ENCODE data around the gene NFKBIE. TPM values are rescaled to one million over a fixed set of nuclear protein-coding genes. Genes with fewer than 3 reads are reported as not detected.

NFKBIE gene
- total and polyA plus RNA-seq, 2 of the 13 experiments (the other 11 are each of a cell fraction or from before 2014, with no cell fraction given) = 6.7 to 14.5 TPM

DNA sequence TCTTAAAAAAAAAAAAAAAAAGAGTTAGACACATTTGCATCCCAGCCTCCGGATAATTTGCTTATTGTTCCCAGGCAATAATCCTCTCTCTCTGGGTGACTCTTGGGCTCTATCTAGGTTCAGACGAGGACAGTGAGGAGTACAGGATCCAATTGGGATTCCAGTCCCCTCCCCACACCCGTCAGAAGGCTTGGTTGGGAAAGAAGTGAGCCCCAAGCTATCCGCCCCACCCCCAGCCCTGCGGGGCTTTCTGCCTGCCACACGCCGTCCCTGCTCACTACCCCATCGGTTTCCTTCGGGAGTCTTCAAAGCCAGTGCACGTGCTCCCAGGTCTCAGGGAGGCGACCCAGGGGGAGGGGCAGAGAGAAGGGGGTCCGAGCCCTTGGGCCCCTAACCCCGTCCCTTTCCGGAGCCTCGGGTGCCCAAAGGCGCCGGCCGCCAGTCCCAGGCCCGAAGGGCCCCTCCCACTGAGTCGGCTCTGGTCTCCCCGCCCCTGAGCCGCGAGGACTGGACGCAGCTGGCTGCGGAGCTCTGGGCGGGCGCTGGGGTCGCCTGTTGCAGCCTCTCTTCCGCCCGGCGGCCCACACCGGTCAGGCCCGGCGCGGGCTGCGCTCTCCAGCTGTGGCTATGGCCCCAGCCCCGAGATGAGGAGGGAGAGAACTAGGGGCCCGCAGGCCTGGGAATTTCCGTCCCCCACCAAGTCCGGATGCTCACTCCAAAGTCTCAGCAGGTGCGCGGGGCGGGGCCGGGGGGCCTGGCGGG, 46.1 kb downstream of the NFKBIE start (continued):
- TF ChIP-seq, protein P1, sequence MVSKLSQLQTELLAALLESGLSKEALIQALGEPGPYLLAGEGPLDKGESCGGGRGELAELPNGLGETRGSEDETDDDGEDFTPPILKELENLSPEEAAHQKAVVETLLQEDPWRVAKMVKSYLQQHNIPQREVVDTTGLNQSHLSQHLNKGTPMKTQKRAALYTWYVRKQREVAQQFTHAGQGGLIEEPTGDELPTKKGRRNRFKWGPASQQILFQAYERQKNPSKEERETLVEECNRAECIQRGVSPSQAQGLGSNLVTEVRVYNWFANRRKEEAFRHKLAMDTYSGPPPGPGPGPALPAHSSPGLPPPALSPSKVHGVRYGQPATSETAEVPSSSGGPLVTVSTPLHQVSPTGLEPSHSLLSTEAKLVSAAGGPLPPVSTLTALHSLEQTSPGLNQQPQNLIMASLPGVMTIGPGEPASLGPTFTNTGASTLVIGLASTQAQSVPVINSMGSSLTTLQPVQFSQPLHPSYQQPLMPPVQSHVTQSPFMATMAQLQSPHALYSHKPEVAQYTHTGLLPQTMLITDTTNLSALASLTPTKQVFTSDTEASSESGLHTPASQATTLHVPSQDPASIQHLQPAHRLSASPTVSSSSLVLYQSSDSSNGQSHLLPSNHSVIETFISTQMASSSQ (IDR thresholded peaks at IDR 0.05; ENCODE audit: low read depth) = no peak; the same call in 1 of the 2 replicates
- TF ChIP-seq, protein P1 (CRISPR knock-in tag; IDR thresholded peaks at IDR 0.05; ENCODE audit: borderline replicate concordance) = 0 out of 2 replicates have a peak, but pooled peaks have one; percentile 25
- TF ChIP-seq SMARCC2 (IDR thresholded peaks at IDR 0.05) (no peak), TBP (CRISPR knock-in tag; IDR thresholded peaks at IDR 0.05) (no peak), ZNF543 (CRISPR knock-in tag; IDR thresholded peaks at IDR 0.05) (peak; percentile 88), ZNF772 (CRISPR knock-in tag; IDR thresholded peaks at IDR 0.05) (no peak), ZNF136 (CRISPR knock-in tag; IDR thresholded peaks at IDR 0.05; ENCODE audit: low read depth) (peak; percentile 76; the same call in 1 of the 2 replicates), ZNF317 (CRISPR knock-in tag; IDR thresholded peaks at IDR 0.05) (0 out of 2 replicates have a peak, but pooled peaks have one; percentile 30), EHMT2 (IDR thresholded peaks at IDR 0.05; ENCODE audit: borderline replicate concordance, low read depth, low read length) (no peak)
- TF ChIP-seq, protein P2, sequence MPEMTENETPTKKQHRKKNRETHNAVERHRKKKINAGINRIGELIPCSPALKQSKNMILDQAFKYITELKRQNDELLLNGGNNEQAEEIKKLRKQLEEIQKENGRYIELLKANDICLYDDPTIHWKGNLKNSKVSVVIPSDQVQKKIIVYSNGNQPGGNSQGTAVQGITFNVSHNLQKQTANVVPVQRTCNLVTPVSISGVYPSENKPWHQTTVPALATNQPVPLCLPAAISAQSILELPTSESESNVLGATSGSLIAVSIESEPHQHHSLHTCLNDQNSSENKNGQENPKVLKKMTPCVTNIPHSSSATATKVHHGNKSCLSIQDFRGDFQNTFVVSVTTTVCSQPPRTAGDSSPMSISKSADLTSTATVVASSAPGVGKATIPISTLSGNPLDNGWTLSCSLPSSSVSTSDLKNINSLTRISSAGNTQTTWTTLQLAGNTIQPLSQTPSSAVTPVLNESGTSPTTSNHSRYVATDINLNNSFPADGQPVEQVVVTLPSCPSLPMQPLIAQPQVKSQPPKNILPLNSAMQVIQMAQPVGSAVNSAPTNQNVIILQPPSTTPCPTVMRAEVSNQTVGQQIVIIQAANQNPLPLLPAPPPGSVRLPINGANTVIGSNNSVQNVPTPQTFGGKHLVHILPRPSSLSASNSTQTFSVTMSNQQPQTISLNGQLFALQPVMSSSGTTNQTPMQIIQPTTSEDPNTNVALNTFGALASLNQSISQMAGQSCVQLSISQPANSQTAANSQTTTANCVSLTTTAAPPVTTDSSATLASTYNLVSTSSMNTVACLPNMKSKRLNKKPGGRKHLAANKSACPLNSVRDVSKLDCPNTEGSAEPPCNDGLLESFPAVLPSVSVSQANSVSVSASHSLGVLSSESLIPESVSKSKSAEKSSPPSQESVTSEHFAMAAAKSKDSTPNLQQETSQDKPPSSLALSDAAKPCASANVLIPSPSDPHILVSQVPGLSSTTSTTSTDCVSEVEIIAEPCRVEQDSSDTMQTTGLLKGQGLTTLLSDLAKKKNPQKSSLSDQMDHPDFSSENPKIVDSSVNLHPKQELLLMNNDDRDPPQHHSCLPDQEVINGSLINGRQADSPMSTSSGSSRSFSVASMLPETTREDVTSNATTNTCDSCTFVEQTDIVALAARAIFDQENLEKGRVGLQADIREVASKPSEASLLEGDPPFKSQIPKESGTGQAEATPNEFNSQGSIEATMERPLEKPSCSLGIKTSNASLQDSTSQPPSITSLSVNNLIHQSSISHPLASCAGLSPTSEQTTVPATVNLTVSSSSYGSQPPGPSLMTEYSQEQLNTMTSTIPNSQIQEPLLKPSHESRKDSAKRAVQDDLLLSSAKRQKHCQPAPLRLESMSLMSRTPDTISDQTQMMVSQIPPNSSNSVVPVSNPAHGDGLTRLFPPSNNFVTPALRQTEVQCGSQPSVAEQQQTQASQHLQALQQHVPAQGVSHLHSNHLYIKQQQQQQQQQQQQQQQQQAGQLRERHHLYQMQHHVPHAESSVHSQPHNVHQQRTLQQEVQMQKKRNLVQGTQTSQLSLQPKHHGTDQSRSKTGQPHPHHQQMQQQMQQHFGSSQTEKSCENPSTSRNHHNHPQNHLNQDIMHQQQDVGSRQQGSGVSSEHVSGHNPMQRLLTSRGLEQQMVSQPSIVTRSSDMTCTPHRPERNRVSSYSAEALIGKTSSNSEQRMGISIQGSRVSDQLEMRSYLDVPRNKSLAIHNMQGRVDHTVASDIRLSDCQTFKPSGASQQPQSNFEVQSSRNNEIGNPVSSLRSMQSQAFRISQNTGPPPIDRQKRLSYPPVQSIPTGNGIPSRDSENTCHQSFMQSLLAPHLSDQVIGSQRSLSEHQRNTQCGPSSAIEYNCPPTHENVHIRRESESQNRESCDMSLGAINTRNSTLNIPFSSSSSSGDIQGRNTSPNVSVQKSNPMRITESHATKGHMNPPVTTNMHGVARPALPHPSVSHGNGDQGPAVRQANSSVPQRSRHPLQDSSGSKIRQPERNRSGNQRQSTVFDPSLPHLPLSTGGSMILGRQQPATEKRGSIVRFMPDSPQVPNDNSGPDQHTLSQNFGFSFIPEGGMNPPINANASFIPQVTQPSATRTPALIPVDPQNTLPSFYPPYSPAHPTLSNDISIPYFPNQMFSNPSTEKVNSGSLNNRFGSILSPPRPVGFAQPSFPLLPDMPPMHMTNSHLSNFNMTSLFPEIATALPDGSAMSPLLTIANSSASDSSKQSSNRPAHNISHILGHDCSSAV (CRISPR knock-in tag; IDR thresholded peaks at IDR 0.05; ENCODE audit: borderline replicate concordance) = peak; percentile 71; the same call in 1 of the 2 replicates
- TF ChIP-seq, protein P3, sequence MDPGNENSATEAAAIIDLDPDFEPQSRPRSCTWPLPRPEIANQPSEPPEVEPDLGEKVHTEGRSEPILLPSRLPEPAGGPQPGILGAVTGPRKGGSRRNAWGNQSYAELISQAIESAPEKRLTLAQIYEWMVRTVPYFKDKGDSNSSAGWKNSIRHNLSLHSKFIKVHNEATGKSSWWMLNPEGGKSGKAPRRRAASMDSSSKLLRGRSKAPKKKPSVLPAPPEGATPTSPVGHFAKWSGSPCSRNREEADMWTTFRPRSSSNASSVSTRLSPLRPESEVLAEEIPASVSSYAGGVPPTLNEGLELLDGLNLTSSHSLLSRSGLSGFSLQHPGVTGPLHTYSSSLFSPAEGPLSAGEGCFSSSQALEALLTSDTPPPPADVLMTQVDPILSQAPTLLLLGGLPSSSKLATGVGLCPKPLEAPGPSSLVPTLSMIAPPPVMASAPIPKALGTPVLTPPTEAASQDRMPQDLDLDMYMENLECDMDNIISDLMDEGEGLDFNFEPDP (CRISPR knock-in tag; conservative IDR thresholded peaks at IDR 0.05) = no peak

All from HepG2 (cell line).